ENCODE results near the gene CDK14. TPM values are rescaled to one million over a fixed set of nuclear protein-coding genes. Genes with fewer than 3 reads are reported as not detected.

Gene CDK14
- total RNA-seq, 2 donors from 2014 or later, result 10.8 to 14.6 TPM

GRCh38 chr7:90736968-90737939 is 141.1 kb downstream of the CDK14 start:
- ATAC-seq (ENCODE audit: insufficient number of reproducible peaks, low FRiP score, low read depth) (no peak), DNase-seq (ENCODE audit: low spot score) (no peak)
- Histone ChIP-seq H3K4me1 (ENCODE audit: control insufficient read depth in 1 of 2, low read depth in 2 of 2) (no peaks in the 10 kb centered on the region), H3K9me3 (peaks cover 5% of the 10 kb centered on the region), H3K27me3 (replicated peaks; ENCODE audit: insufficient read depth) (no peaks in the 10 kb centered on the region), H3K4me3 (no peak overlapping the region), H3K36me3 (no peaks in the 10 kb centered on the region), H3K27ac (no peak overlapping the region)
- TF ChIP-seq CTCF (IDR thresholded peaks at IDR 0.05), result no peak

DNA sequence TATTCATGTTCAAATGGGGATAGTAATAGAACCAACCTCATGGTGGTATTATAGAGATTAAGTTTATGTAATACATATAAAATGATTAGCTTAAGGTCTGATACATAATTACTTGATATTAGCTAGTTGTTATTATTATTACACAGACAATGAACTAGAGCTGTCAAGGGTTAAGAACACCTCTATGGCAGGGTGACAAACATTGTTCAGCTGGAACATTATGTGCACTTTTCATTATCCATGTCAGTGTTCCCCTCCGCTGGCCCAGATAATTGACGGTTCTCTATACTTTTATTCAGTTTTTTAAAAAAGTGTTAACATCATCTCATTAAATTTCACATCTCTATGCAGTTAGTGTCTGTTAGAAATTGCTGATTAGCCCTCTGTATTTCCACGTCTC is 142.1 kb downstream of the CDK14 start:
- ATAC-seq (ENCODE audit: insufficient number of reproducible peaks, low FRiP score, low read depth) (no peak), DNase-seq (ENCODE audit: low spot score) (no peak)
- H3K27ac ChIP-seq, result no peak overlapping the region
- H3K4me1 ChIP-seq (ENCODE audit: control insufficient read depth in 1 of 2, low read depth in 2 of 2), result no peaks in the 10 kb centered on the region
- H3K9me3 ChIP-seq, result peaks cover 5% of the 10 kb centered on the region
- H3K27me3 ChIP-seq (replicated peaks; ENCODE audit: insufficient read depth), result no peaks in the 10 kb centered on the region
- H3K36me3 ChIP-seq, result no peaks in the 10 kb centered on the region
- H3K4me3 ChIP-seq, result no peak overlapping the region
- TF ChIP-seq CTCF (IDR thresholded peaks at IDR 0.05), result no peak

GRCh38 chr7:90739716-90740115 is 143.6 kb downstream of the CDK14 start:
- no peak for DNase-seq (ENCODE audit: low spot score)
- Histone ChIP-seq H3K9me3 (no peaks in the 10 kb centered on the region), H3K36me3 (no peaks in the 10 kb centered on the region), H3K4me3 (no peak overlapping the region), H3K27ac (no peak overlapping the region), H3K4me1 (ENCODE audit: control insufficient read depth in 1 of 2, low read depth in 2 of 2) (no peaks in the 10 kb centered on the region), H3K27me3 (replicated peaks; ENCODE audit: insufficient read depth) (no peaks in the 10 kb centered on the region)
- no peak for ATAC-seq (ENCODE audit: insufficient number of reproducible peaks, low FRiP score, low read depth)
- no peak for TF ChIP-seq CTCF (IDR thresholded peaks at IDR 0.05)

GRCh38 chr7:90740386-90740785 is 144.3 kb downstream of the CDK14 start:
- H3K4me1 ChIP-seq (ENCODE audit: control insufficient read depth in 1 of 2, low read depth in 2 of 2), result no peaks in the 10 kb centered on the region
- H3K27me3 ChIP-seq (replicated peaks; ENCODE audit: insufficient read depth), result no peaks in the 10 kb centered on the region
- no peak for ATAC-seq (ENCODE audit: insufficient number of reproducible peaks, low FRiP score, low read depth)
- no peaks in the 10 kb centered on the region for H3K9me3 ChIP-seq
- H3K27ac ChIP-seq, result no peak overlapping the region
- no peak overlapping the region for H3K4me3 ChIP-seq
- no peak for DNase-seq (ENCODE audit: low spot score)
- no peak for TF ChIP-seq CTCF (IDR thresholded peaks at IDR 0.05)
- no peaks in the 10 kb centered on the region for H3K36me3 ChIP-seq

DNA sequence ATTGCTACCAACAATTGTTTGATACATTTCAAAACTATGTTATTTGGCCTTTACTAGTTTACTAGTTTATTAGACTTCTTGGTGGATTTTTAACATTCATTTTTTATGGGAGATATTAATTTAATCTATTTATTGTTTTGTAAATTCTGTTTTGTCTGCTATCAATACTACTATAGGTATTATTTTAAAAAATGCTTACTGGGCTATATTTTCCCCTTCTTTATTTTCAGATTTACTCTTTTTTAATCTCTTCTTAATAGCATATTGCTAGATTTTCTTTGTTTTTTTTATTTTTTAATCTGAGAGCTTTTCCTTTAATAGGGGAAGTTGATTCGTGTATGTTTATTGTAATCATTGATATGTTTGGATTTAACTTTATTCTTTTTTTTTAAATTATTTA is 147.5 kb downstream of the CDK14 start:
- no peaks in the 10 kb centered on the region for H3K36me3 ChIP-seq
- ATAC-seq (ENCODE audit: insufficient number of reproducible peaks, low FRiP score, low read depth), result no peak
- H3K27ac ChIP-seq, result no peak overlapping the region
- no peak overlapping the region for H3K4me3 ChIP-seq
- no peaks in the 10 kb centered on the region for H3K9me3 ChIP-seq
- TF ChIP-seq CTCF (IDR thresholded peaks at IDR 0.05), result no peak
- no peak for DNase-seq (ENCODE audit: low spot score)
- no peaks in the 10 kb centered on the region for H3K4me1 ChIP-seq (ENCODE audit: control insufficient read depth in 1 of 2, low read depth in 2 of 2)
- no peaks in the 10 kb centered on the region for H3K27me3 ChIP-seq (replicated peaks; ENCODE audit: insufficient read depth)

All from thoracic aorta (tissue), 2 donors.